Stomach (tissue), 9 donors: ENCODE data around the gene TMEM74B. TPM values are rescaled to one million over a fixed set of nuclear protein-coding genes. Genes with fewer than 3 reads are reported as not detected.
A peak's percentile ranks its signal among the peaks of the same experiment; 100 is the strongest.

Experiments used
- DNase-seq, 2 donors: peaks; one replicate each; pipeline versions ENCODE4 v3.0.0 to v3.0.0-alpha.2; 2013 to 2019
- H3K27ac ChIP-seq, 5 donors: fragments of 200-600 bp in 4 of 5; sonication (generic) in 4 of 5; one replicate each; pipeline ENCODE4 v1.5.1; 2013 to 2019; ENCODE audit warnings: mild to moderate bottlenecking in 1 of 5, moderate library complexity in 1 of 5
- H3K27me3 ChIP-seq, 3 donors: fragments of 200-600 bp; sonication (generic); one replicate each; pipeline ENCODE4 v1.5.1; 2017 to 2019; ENCODE audit warnings: mixed run types in 1 of 3
- H3K36me3 ChIP-seq, 4 donors: fragments of 200-600 bp; sonication (generic); 1 replicate in 3 of 4; 2 replicates in 1 of 4; pipeline ENCODE4 v1.5.1; 2016 to 2019
- H3K4me1 ChIP-seq, 4 donors: fragments of 200-600 bp; sonication (generic); one replicate each; pipeline ENCODE4 v1.5.1; 2016 to 2019
- H3K4me3 ChIP-seq, 4 donors: fragments of 200-600 bp; sonication (generic) in 3 of 4; one replicate each; pipeline ENCODE4 v1.5.1; 2016 to 2019; ENCODE audit warnings: mild to moderate bottlenecking in 1 of 4
- H3K9me3 ChIP-seq, 4 donors: fragments of 200-600 bp; sonication (generic); one replicate each; pipeline ENCODE4 v1.5.1; 2016 to 2019
- CTCF ChIP-seq, 7 experiments: fragments of 450-650 bp in 4 of 7; fragments of 200-600 bp in 3 of 7; sonication (generic) in 3 of 7; IDR thresholded peaks; one replicate each; pipeline ENCODE4 v1.5.1; 2016 to 2019; ENCODE audit warnings: antibody characterized with exemption in 7 of 7, control low read depth in 2 of 7, mild to moderate bottlenecking in 1 of 7
- EP300 ChIP-seq: sonication (generic); formaldehyde crosslinking; IDR thresholded peaks from one replicate; pipeline ENCODE4 v1.6.1; 2017; ENCODE audit warnings: antibody characterized with exemption
- POLR2A ChIP-seq, 4 donors: fragments of 450-650 bp; IDR thresholded peaks; one replicate each; pipeline ENCODE4 v1.6.1; 2016; ENCODE audit warnings: antibody characterized with exemption in 4 of 4, control low read depth in 2 of 4, mild to moderate bottlenecking in 1 of 4, moderate library complexity in 1 of 4
- POLR2AphosphoS5 ChIP-seq, 3 donors: sonication (generic); formaldehyde crosslinking; IDR thresholded peaks; one replicate each; pipeline ENCODE4 v1.6.1; 2016; ENCODE audit warnings: antibody characterized with exemption in 3 of 3
- whole genome bisulfite sequencing, 5 donors: extraction: QIAGEN DNeasy Blood & Tissue Kit in 3 of 5; methylation state at CpG; one replicate each; pipeline versions ENCODE4 v1.1.5 to v1.1.7; 2013 to 2018; 5-methylcytosine and 5-hydroxymethylcytosine counted together
- intact Hi-C: fragments of 100-400 bp; cut with DNase I; formaldehyde crosslinking; loops from one replicate; pipeline ENCODE4 v1.15.1; 2023; ENCODE audit warnings: low total_unique reads
- polyA plus RNA-seq, 3 donors: library from polyadenylated mRNA; stranded (reverse); fragments of 200-250 nt; gene quantifications; one replicate each; pipeline ENCODE4 v1.2.3, GENCODE V29; 2013
- total RNA-seq, 5 donors: library from RNA; depleted of rRNA; stranded (reverse); fragments of >200 nt; gene quantifications; one replicate each; pipeline versions ENCODE4 v1.1.0 to v1.2.3, GENCODE V29; 2014 to 2016
- donor health status: healthy with polysubstance abuse.
- donor health status: Bipolar disorder and iron deficiency.
- donor health status: healthy.

TMEM74B gene
- total and polyA plus RNA-seq, 8 donors: 0.45 to 72.9 (median 2.2) TPM; not detected in 2

- H3K4me3 ChIP-seq: no peak overlapping the region
- H3K36me3 ChIP-seq: peaks cover 68 to 91% (median 91%) of the 10 kb centered on the region in 4 donors
- intact Hi-C loops: no loop called here
- no peaks in the 10 kb centered on the region for H3K9me3 ChIP-seq
- 93 to 97% (median 95%) methylated on average over 3 of the region's 3 CpGs for WGBS, 5 donors
- DNase-seq: no peak
- no peaks in the 10 kb centered on the region for H3K27me3 ChIP-seq
- peaks cover 0 to 11% (median 0%) of the 10 kb centered on the region in 4 donors for H3K4me1 ChIP-seq
- no peak overlapping the region for H3K27ac ChIP-seq
- no peak for TF ChIP-seq EP300
- no peak for TF ChIP-seq POLR2A (IDR thresholded peaks at IDR 0.05)
- no peak for TF ChIP-seq CTCF (IDR thresholded peaks at IDR 0.05)
- no peak for TF ChIP-seq POLR2AphosphoS5 (IDR thresholded peaks at IDR 0.05)
Observed at GRCh38 chr20:1131354-1131753, 53.4 kb downstream of the TMEM74B start.

- intact Hi-C loops: no loop called here
- no peak for TF ChIP-seq POLR2A (IDR thresholded peaks at IDR 0.05)
- TF ChIP-seq EP300: no peak
- TF ChIP-seq CTCF (IDR thresholded peaks at IDR 0.05): no peak
- no peak for TF ChIP-seq POLR2AphosphoS5 (IDR thresholded peaks at IDR 0.05)
- H3K36me3 ChIP-seq: peaks cover 68 to 91% (median 91%) of the 10 kb centered on the region in 4 donors
- H3K9me3 ChIP-seq: no peaks in the 10 kb centered on the region
- DNase-seq: peak in 1 of 2 donors; percentile 17
- no peaks in the 10 kb centered on the region for H3K27me3 ChIP-seq
- H3K27ac ChIP-seq: no peak overlapping the region
- peaks cover 0 to 11% (median 0%) of the 10 kb centered on the region in 4 donors for H3K4me1 ChIP-seq
- H3K4me3 ChIP-seq: no peak overlapping the region
- WGBS, 5 donors: 75 to 96% (median 81%) methylated on average over 5 of the region's 5 CpGs
Observed at GRCh38 chr20:1130847-1131246, 53.9 kb downstream of the TMEM74B start.

Other genes with a start within 250 kb of the TMEM74B start
- not detected for gene RSPO4, start 182.7 kb downstream of the TMEM74B start, total RNA-seq
- gene RSPO4, start 182.7 kb downstream of the TMEM74B start, polyA plus RNA-seq: under 1 TPM in 1 of 3 donors, not detected in 2; 0.25 TPM
- gene PSMF1, start 66.4 kb downstream of the TMEM74B start, total RNA-seq: 100 to 1,000 TPM in 1 of 5 donors, 10 to 100 TPM in 4; 22.0 to 297 (median 34.3) TPM
- gene PSMF1, start 66.4 kb downstream of the TMEM74B start, polyA plus RNA-seq: 10 to 100 TPM; 41.8 to 75.6 (median 44.6) TPM
- gene C20orf202, start 18.5 kb upstream of the TMEM74B start, total RNA-seq: not detected
- under 1 TPM in 1 of 3 donors, not detected in 2; 0.05 TPM for gene C20orf202, start 18.5 kb upstream of the TMEM74B start, polyA plus RNA-seq
- not detected for gene RAD21L1, start 41.1 kb upstream of the TMEM74B start, total RNA-seq
- gene RAD21L1, start 41.1 kb upstream of the TMEM74B start, polyA plus RNA-seq: not detected
- 10 to 100 TPM in 1 of 5 donors, 1 to 10 TPM in 4; 1.8 to 15.6 (median 8.0) TPM for gene SNPH, start 81.3 kb upstream of the TMEM74B start, total RNA-seq
- 1 to 10 TPM; 1.8 to 4.2 (median 3.6) TPM for gene SNPH, start 81.3 kb upstream of the TMEM74B start, polyA plus RNA-seq
- gene SDCBP2, start 144.2 kb upstream of the TMEM74B start, total RNA-seq: 10 to 100 TPM; 33.3 to 90.9 (median 68.3) TPM
- 100 to 1,000 TPM in 1 of 3 donors, 10 to 100 TPM in 2; 38.4 to 297 (median 52.8) TPM for gene SDCBP2, start 144.2 kb upstream of the TMEM74B start, polyA plus RNA-seq
- gene FKBP1A, start 208.1 kb upstream of the TMEM74B start, total RNA-seq: 100 to 1,000 TPM in 2 of 5 donors, 10 to 100 TPM in 3; 33.0 to 280 (median 68.3) TPM
- gene FKBP1A, start 208.1 kb upstream of the TMEM74B start, polyA plus RNA-seq: 100 to 1,000 TPM; 135 to 283 (median 195) TPM